Smooth muscle cell (in vitro differentiated cells): ENCODE measurements around the gene MMAB. TPM values are rescaled to one million over a fixed set of nuclear protein-coding genes. Genes with fewer than 3 reads are reported as not detected.

Source experiments
- DNase-seq: peaks from one replicate; lab custom pipeline; 2025; ENCODE audit not compliant: unreplicated experiment; lab: John Stamatoyannopoulos, UW
- H2AFZ ChIP-seq: fragments of 200-600 bp; sonication (generic); 2 replicates; pipeline ENCODE4 v1.6.0; 2016; ENCODE audit warnings: antibody characterized with exemption, low read depth, mild to moderate bottlenecking
- H3F3A ChIP-seq: fragments of 200-600 bp; sonication (generic); 2 replicates; pipeline ENCODE4 v1.6.0; 2017; ENCODE audit warnings: antibody characterized with exemption, low read depth
- H3K27ac ChIP-seq: fragments of 200-600 bp; sonication (generic); 2 replicates; pipeline ENCODE4 v1.5.1; 2016; ENCODE audit warnings: low read depth, mild to moderate bottlenecking
- H3K27me3 ChIP-seq: fragments of 200-600 bp; sonication (generic); 2 replicates; pipeline ENCODE4 v1.6.1; 2016; ENCODE audit warnings: low read depth, mild to moderate bottlenecking
- H3K36me3 ChIP-seq: fragments of 200-600 bp; sonication (generic); 2 replicates; pipeline ENCODE4 v1.5.1; 2016; ENCODE audit warnings: low read depth
- H3K4me1 ChIP-seq: fragments of 200-600 bp; sonication (generic); 2 replicates; pipeline ENCODE4 v1.5.1; 2016; ENCODE audit warnings: low read depth
- H3K4me2 ChIP-seq: fragments of 200-600 bp; sonication (generic); 2 replicates; pipeline ENCODE4 v1.6.0; 2016; ENCODE audit warnings: mild to moderate bottlenecking
- H3K4me3 ChIP-seq: fragments of 200-600 bp; sonication (generic); 2 replicates; pipeline ENCODE4 v1.5.1; 2016; ENCODE audit warnings: mild to moderate bottlenecking
- H3K79me2 ChIP-seq: fragments of 200-600 bp; sonication (generic); 2 replicates; pipeline ENCODE4 v1.6.0; 2016; ENCODE audit warnings: low read depth, mild to moderate bottlenecking
- H3K9ac ChIP-seq: fragments of 200-600 bp; sonication (generic); 2 replicates; pipeline ENCODE4 v1.6.0; 2016; ENCODE audit warnings: low read depth
- H3K9me3 ChIP-seq: fragments of 200-600 bp; sonication (generic); replicated peaks from 2 replicates; pipeline ENCODE4 v1.5.1; 2016; ENCODE audit warnings: low read depth
- H4K20me1 ChIP-seq: fragments of 200-600 bp; sonication (generic); 2 replicates; pipeline ENCODE4 v1.6.0; 2016; ENCODE audit warnings: low read depth
- CTCF ChIP-seq: fragments of 200-600 bp; sonication (generic); IDR thresholded peaks from 2 replicates; pipeline ENCODE4 v1.5.1; 2017; ENCODE audit warnings: borderline replicate concordance, mild to moderate bottlenecking, antibody characterized with exemption; ENCODE audit not compliant: insufficient read depth, poor library complexity, severe bottlenecking
- WGBS: methylation state at CpG from one replicate; pipeline ENCODE4 v1.1.7; 2016; ENCODE audit warnings: low lambda C conversion rate; 5-methylcytosine and 5-hydroxymethylcytosine counted together
- polyA plus RNA-seq: library from polyadenylated mRNA; unstranded; fragments of >200 nt; fragmentation: Nextera tagmentation; extraction: Ambion mirVana; gene quantifications from 2 replicates; pipeline ENCODE4 v1.2.1, GENCODE V29; 2016
- total RNA-seq: library from RNA; depleted of rRNA; stranded (reverse); fragments of >200 nt; gene quantifications from 2 replicates; pipeline ENCODE4 v1.2.3, GENCODE V29; 2014

MMAB gene
- total and polyA plus RNA-seq, 2 experiments from 2014 or later: 20.2 to 51.7 TPM

- H3K4me2 ChIP-seq: no peak overlapping the region
- no peak overlapping the region for H3K27ac ChIP-seq
- no peak overlapping the region for H3K4me3 ChIP-seq
- no peaks in the 10 kb centered on the region for H3K27me3 ChIP-seq
- no peaks in the 10 kb centered on the region for H3K79me2 ChIP-seq
- no peak overlapping the region for H2AFZ ChIP-seq
- no peak for DNase-seq
- H4K20me1 ChIP-seq: no peaks in the 10 kb centered on the region
- no peaks in the 10 kb centered on the region for H3K9me3 ChIP-seq
- TF ChIP-seq CTCF: no peak
- 91% methylated on average over 24 of the region's 24 CpGs for WGBS
- no peak overlapping the region for H3K9ac ChIP-seq
- no peaks in the 10 kb centered on the region for H3K4me1 ChIP-seq
- no peaks in the 10 kb centered on the region for H3K36me3 ChIP-seq
- peaks cover 6% of the 10 kb centered on the region for H3F3A ChIP-seq
Observed at GRCh38 chr12:109596418-109597244, 23.3 kb upstream of the MMAB start.

GRCh38 chr12:109595321-109595902 lies 22.1 kb upstream of the MMAB start:
- no peaks in the 10 kb centered on the region for H3K4me1 ChIP-seq
- WGBS: 76% methylated on average over 10 of the region's 10 CpGs
- H3K9ac ChIP-seq: no peak overlapping the region
- no peak overlapping the region for H2AFZ ChIP-seq
- H3F3A ChIP-seq: peaks cover 6% of the 10 kb centered on the region
- H3K36me3 ChIP-seq: no peaks in the 10 kb centered on the region
- H3K4me3 ChIP-seq: no peak overlapping the region
- H3K27ac ChIP-seq: no peak overlapping the region
- H3K4me2 ChIP-seq: no peak overlapping the region
- H3K9me3 ChIP-seq: no peaks in the 10 kb centered on the region
- H3K79me2 ChIP-seq: no peaks in the 10 kb centered on the region
- TF ChIP-seq CTCF: no peak
- H4K20me1 ChIP-seq: no peaks in the 10 kb centered on the region
- no peaks in the 10 kb centered on the region for H3K27me3 ChIP-seq
- DNase-seq: no peak

- WGBS: 97% methylated on average over 15 of the region's 15 CpGs
- no peak for TF ChIP-seq CTCF
- Histone ChIP-seq H3K9ac (no peak overlapping the region), H3K4me2 (no peak overlapping the region), H3K4me3 (no peak overlapping the region), H3K79me2 (no peaks in the 10 kb centered on the region), H3F3A (peaks cover 6% of the 10 kb centered on the region), H3K27me3 (no peaks in the 10 kb centered on the region), H3K9me3 (no peaks in the 10 kb centered on the region), H3K36me3 (no peaks in the 10 kb centered on the region), H4K20me1 (no peaks in the 10 kb centered on the region), H3K27ac (no peak overlapping the region), H3K4me1 (no peaks in the 10 kb centered on the region), H2AFZ (no peak overlapping the region)
- DNase-seq: no peak
Observed at GRCh38 chr12:109594556-109595317, 21.4 kb upstream of the MMAB start.
